ENCODE results near the gene CLDND2.

CLDND2 gene

GRCh38 chr19:51327066-51328001 lies 41.5 kb downstream of the CLDND2 start:
- peak; percentile 92 for DNase-seq (ENCODE audit: extremely low spot score)
- POLR2A ChIA-PET = interaction anchor here (1.0 kb wide), 1 partner anchor 67 kb away, joined by 3 read pairs; no protein-coding TSS in a partner anchor
- no peak for TF ChIP-seq ARNT (IDR thresholded peaks at IDR 0.05)
- peak; percentile 38 for TF ChIP-seq L3MBTL2 (conservative IDR thresholded peaks at IDR 0.05)
- no peak for TF ChIP-seq ELF4 (IDR thresholded peaks at IDR 0.05)
- CTCF ChIA-PET = no interaction called here

- TF ChIP-seq CTBP1 (IDR thresholded peaks at IDR 0.05; ENCODE audit: borderline replicate concordance) (no peak), FOXM1 (IDR thresholded peaks at IDR 0.05; ENCODE audit: borderline replicate concordance) (no peak), SP1 (IDR thresholded peaks at IDR 0.05) (no peak), FOXK2 (IDR thresholded peaks at IDR 0.05) (no peak), ZNF384 (IDR thresholded peaks at IDR 0.05) (no peak), FOXA1 (IDR thresholded peaks at IDR 0.05) (no peak), PKNOX1 (IDR thresholded peaks at IDR 0.05) (no peak), BHLHE40 (IDR thresholded peaks at IDR 0.05; ENCODE audit: borderline replicate concordance) (no peak), ARNT (IDR thresholded peaks at IDR 0.05) (no peak), HDGF (IDR thresholded peaks at IDR 0.05; ENCODE audit: borderline replicate concordance) (no peak), LEF1 (IDR thresholded peaks at IDR 0.05; ENCODE audit: borderline replicate concordance) (no peak), SUZ12 (IDR thresholded peaks at IDR 0.05) (no peak), TARDBP (IDR thresholded peaks at IDR 0.05) (no peak), L3MBTL2 (conservative IDR thresholded peaks at IDR 0.05) (no peak), NFRKB (IDR thresholded peaks at IDR 0.05) (no peak), ELF4 (IDR thresholded peaks at IDR 0.05) (no peak)
- DNase-seq (ENCODE audit: extremely low spot score) = no peak
- CTCF ChIA-PET = no interaction called here
- POLR2A ChIA-PET = no interaction called here
Observed at GRCh38 chr19:51326216-51327065, 42.4 kb downstream of the CLDND2 start.

- CTCF ChIA-PET = no interaction called here
- DNase-seq (ENCODE audit: extremely low spot score) = no peak
- POLR2A ChIA-PET = no interaction called here
- TF ChIP-seq FOXA1 (IDR thresholded peaks at IDR 0.05) = no peak
- TF ChIP-seq ARNT (IDR thresholded peaks at IDR 0.05) = no peak
Observed at GRCh38 chr19:51325161-51325976, 43.4 kb downstream of the CLDND2 start.

- no peak for DNase-seq (ENCODE audit: extremely low spot score)
- TF ChIP-seq SP1 (IDR thresholded peaks at IDR 0.05) = no peak
- TF ChIP-seq FOXM1 (IDR thresholded peaks at IDR 0.05; ENCODE audit: borderline replicate concordance) = no peak
- TF ChIP-seq NFRKB (IDR thresholded peaks at IDR 0.05) = no peak
- no peak for TF ChIP-seq ZNF384 (IDR thresholded peaks at IDR 0.05)
- TF ChIP-seq TARDBP (IDR thresholded peaks at IDR 0.05) = no peak
- no peak for TF ChIP-seq CTBP1 (IDR thresholded peaks at IDR 0.05; ENCODE audit: borderline replicate concordance)
- TF ChIP-seq FOXK2 (IDR thresholded peaks at IDR 0.05) = no peak
- TF ChIP-seq PKNOX1 (IDR thresholded peaks at IDR 0.05) = no peak
- no peak for TF ChIP-seq HDGF (IDR thresholded peaks at IDR 0.05; ENCODE audit: borderline replicate concordance)
- no peak for TF ChIP-seq L3MBTL2 (conservative IDR thresholded peaks at IDR 0.05)
- TF ChIP-seq LEF1 (IDR thresholded peaks at IDR 0.05; ENCODE audit: borderline replicate concordance) = no peak
- TF ChIP-seq BHLHE40 (IDR thresholded peaks at IDR 0.05; ENCODE audit: borderline replicate concordance) = no peak
- TF ChIP-seq FOXA1 (IDR thresholded peaks at IDR 0.05) = no peak
- no peak for TF ChIP-seq SUZ12 (IDR thresholded peaks at IDR 0.05)
- TF ChIP-seq ARNT (IDR thresholded peaks at IDR 0.05) = no peak
- no peak for TF ChIP-seq ELF4 (IDR thresholded peaks at IDR 0.05)
- ChIA-PET POLR2A (no interaction called here), CTCF (no interaction called here)
Observed at GRCh38 chr19:51324167-51324481, 44.7 kb downstream of the CLDND2 start.

GRCh38 chr19:51323481-51324166 lies 45.2 kb downstream of the CLDND2 start:
- POLR2A ChIA-PET = no interaction called here
- no peak for DNase-seq (ENCODE audit: extremely low spot score)
- no peak for TF ChIP-seq BHLHE40 (IDR thresholded peaks at IDR 0.05; ENCODE audit: borderline replicate concordance)
- TF ChIP-seq NFRKB (IDR thresholded peaks at IDR 0.05) = no peak
- no peak for TF ChIP-seq ARNT (IDR thresholded peaks at IDR 0.05)
- TF ChIP-seq PKNOX1 (IDR thresholded peaks at IDR 0.05) = no peak
- TF ChIP-seq SP1 (IDR thresholded peaks at IDR 0.05) = no peak
- TF ChIP-seq ZNF384 (IDR thresholded peaks at IDR 0.05) = no peak
- TF ChIP-seq L3MBTL2 (conservative IDR thresholded peaks at IDR 0.05) = no peak
- TF ChIP-seq FOXM1 (IDR thresholded peaks at IDR 0.05; ENCODE audit: borderline replicate concordance) = no peak
- no peak for TF ChIP-seq LEF1 (IDR thresholded peaks at IDR 0.05; ENCODE audit: borderline replicate concordance)
- TF ChIP-seq FOXA1 (IDR thresholded peaks at IDR 0.05) = no peak
- CTCF ChIA-PET = no interaction called here
